ENCODE results near the gene TMEM147. TPM values are rescaled to one million over a fixed set of nuclear protein-coding genes. Genes with fewer than 3 reads are reported as not detected.
"Not testable (repeated sequence)": the region's sequence is repeated elsewhere in the genome, so short reads cannot be mapped to it uniquely, and the experiment has no call there.

TMEM147 gene
- total RNA-seq, 2 donors from 2014 or later = 93.3 to 106 TPM

DNA sequence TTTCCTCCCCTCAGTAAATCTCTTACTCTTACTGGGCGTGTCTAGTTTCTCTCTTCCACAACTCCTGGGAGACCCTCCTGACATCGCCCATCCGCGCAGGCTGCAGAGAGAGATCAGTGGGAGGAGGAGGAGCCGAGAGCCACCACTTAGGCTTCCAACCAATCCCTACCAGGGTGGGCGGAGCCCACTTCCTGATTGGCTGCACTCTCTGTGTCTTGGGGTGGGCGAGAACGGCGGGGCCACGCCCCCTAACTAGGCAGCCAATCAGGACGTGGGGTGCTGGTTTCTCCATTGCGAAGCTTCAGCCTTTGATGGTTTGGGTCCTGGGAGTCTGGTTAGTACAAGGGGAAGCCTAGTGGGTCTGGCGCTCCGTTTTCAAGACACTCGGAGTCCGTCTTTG, 40.4 kb downstream of the TMEM147 start, which contains the start of gene PMIS2:
TSS of gene PMIS2 (plus strand) at position 326 of the 400 bp plus-strand sequence. CDS start 87 bp downstream, outside the sequence.
- no peaks in the 10 kb centered on the region for H3K4me1 ChIP-seq
- no peaks in the 10 kb centered on the region for H3K27me3 ChIP-seq
- no peaks in the 10 kb centered on the region for H3K36me3 ChIP-seq
- no peak for DNase-seq (ENCODE audit: low spot score)
- no peaks in the 10 kb centered on the region for H3K9me3 ChIP-seq
- no peak within 1 kb of the TSS for H3K4me3 ChIP-seq
- H3K27ac ChIP-seq = no peak within 1 kb of the TSS
- TF ChIP-seq, protein P1, sequence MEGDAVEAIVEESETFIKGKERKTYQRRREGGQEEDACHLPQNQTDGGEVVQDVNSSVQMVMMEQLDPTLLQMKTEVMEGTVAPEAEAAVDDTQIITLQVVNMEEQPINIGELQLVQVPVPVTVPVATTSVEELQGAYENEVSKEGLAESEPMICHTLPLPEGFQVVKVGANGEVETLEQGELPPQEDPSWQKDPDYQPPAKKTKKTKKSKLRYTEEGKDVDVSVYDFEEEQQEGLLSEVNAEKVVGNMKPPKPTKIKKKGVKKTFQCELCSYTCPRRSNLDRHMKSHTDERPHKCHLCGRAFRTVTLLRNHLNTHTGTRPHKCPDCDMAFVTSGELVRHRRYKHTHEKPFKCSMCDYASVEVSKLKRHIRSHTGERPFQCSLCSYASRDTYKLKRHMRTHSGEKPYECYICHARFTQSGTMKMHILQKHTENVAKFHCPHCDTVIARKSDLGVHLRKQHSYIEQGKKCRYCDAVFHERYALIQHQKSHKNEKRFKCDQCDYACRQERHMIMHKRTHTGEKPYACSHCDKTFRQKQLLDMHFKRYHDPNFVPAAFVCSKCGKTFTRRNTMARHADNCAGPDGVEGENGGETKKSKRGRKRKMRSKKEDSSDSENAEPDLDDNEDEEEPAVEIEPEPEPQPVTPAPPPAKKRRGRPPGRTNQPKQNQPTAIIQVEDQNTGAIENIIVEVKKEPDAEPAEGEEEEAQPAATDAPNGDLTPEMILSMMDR (IDR thresholded peaks at IDR 0.05) = no peak

DNA sequence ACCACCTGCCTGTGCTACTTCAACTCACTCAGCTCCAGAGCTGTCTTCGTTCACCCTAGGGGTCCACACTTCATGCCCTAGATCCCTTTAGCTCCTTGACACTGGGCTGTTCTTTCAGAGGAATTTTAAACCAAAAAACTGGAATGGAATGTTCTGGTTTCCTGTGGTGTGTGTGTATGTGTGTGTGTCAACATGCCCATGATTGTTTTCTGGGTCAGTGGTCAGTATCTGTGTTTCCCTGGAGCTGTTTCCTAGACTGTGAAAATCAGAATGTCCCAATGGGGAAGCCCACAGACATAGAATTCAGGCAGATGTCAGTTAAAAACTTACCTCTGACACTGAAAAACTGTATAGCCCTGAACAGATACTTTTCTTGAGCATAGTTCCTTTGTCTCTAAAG, 41.9 kb downstream of the TMEM147 start:
- no peak for DNase-seq (ENCODE audit: low spot score)
- TF ChIP-seq, protein P1 (IDR thresholded peaks at IDR 0.05) = no peak
- no peaks in the 10 kb centered on the region for H3K27me3 ChIP-seq
- no peaks in the 10 kb centered on the region for H3K36me3 ChIP-seq
- no peaks in the 10 kb centered on the region for H3K4me1 ChIP-seq
- no peaks in the 10 kb centered on the region for H3K9me3 ChIP-seq
- no peak overlapping the region for H3K27ac ChIP-seq
- H3K4me3 ChIP-seq = no peak overlapping the region

DNA sequence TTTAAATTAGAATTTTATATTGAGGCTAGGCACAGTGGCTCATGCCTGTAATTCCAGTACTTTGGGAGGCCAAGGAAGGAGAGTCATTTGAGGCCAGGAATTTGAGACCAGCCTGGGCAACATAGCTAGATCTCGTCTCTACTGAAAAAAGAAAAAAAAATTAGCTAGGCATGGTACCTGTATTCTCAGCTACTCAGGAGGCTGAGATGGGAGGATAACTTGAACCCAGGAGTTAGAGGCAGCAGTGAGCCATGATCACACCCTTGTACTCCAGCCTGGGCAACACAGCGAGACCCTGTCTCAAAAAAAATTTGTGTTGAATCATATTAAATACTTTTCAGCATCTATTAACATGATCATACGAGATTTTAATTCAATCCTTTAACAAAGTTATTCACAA, 45.4 kb downstream of the TMEM147 start:
- no peaks in the 10 kb centered on the region for H3K27me3 ChIP-seq
- no peaks in the 10 kb centered on the region for H3K9me3 ChIP-seq
- H3K36me3 ChIP-seq = no peaks in the 10 kb centered on the region
- no peak overlapping the region for H3K4me3 ChIP-seq
- no peak overlapping the region for H3K27ac ChIP-seq
- DNase-seq (ENCODE audit: low spot score) = no peak
- TF ChIP-seq, protein P1 (IDR thresholded peaks at IDR 0.05) = no peak
- no peaks in the 10 kb centered on the region for H3K4me1 ChIP-seq

DNA sequence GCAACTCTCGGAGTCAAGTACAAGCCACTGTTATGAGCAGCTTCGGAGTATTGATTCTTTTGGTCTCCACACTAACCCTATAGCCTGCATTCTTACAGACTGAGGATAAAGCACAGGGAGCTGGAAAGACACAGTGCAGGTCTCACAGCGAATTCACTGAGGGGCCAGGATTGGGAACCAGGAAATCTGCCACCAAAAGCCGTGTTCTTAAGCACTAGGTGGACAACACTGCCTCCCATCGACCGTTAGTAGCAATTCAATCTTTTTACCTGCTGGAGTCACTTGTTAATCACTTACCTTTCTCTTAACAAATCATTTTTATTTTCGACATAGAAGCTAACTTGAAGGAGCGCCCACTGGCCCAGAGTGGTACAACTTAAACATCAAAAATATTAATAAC, 46.8 kb downstream of the TMEM147 start:
- no peak for DNase-seq (ENCODE audit: low spot score)
- H3K36me3 ChIP-seq = no peaks in the 10 kb centered on the region
- no peaks in the 10 kb centered on the region for H3K4me1 ChIP-seq
- H3K4me3 ChIP-seq = no peak overlapping the region
- H3K27me3 ChIP-seq = no peaks in the 10 kb centered on the region
- TF ChIP-seq, protein P1 (IDR thresholded peaks at IDR 0.05) = peak in 1 of 2 donors; percentile 50
- no peaks in the 10 kb centered on the region for H3K9me3 ChIP-seq
- no peak overlapping the region for H3K27ac ChIP-seq

DNA sequence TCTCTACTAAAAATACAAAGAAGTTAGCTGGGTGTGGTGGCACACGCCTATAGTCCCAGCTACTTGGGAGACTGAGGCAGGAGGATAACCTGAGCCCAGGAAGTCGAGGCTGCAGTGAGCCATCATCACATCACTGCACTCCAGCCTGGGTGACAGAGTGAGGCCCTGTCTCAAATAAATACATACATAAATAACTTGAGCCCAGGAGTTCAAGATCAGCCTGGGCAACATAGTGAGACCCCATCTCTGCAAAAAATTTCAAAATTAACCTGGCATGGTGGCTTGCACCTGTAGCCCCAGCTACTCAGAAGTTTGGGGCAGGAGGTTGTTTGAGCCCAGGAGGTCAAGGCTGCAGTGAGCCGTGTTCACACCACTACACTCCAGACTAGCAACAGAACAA, 49.6 kb downstream of the TMEM147 start:
- not testable (repeated sequence) for H3K27me3 ChIP-seq; H3K9me3 ChIP-seq; H3K4me1 ChIP-seq; H3K4me3 ChIP-seq; DNase-seq (ENCODE audit: low spot score); H3K36me3 ChIP-seq; H3K27ac ChIP-seq

DNA sequence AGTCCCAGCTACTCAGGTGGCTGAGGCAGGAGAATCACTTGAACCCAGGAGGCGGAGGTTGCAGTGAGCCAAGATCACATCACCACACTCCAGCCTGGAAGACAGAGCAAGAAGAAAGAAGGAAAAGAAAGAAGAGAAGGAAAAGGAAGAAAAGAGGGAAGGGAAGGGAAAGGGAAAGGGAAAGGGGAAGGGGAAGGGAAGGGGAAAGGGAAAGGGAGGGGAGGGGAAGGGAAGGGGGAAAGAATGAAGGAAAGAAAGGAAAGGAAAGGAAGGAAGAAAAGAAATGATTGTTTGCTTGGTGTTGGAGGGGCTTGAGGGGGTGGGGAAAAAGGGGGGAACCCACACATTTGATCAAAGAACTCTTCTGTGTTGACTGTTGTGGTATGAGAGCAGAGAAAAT, 50.5 kb downstream of the TMEM147 start:
- Histone ChIP-seq H3K9me3 (no peaks in the 10 kb centered on the region), H3K27me3 (no peaks in the 10 kb centered on the region), H3K4me1 (no peaks in the 10 kb centered on the region), H3K27ac (no peak overlapping the region), H3K4me3 (no peak overlapping the region), H3K36me3 (no peaks in the 10 kb centered on the region)
- TF ChIP-seq, protein P1 (IDR thresholded peaks at IDR 0.05) = no peak
- no peak for DNase-seq (ENCODE audit: low spot score)

Data from right atrium auricular region (tissue), 2 donors.